Measurements from ENCODE around the gene SLC16A13.

Gene SLC16A13

GRCh38 chr17:7063518-7064094 lies 27.8 kb downstream of the SLC16A13 start:
- no peak overlapping the region for H3K27ac ChIP-seq
- TF ChIP-seq CTCF (conservative IDR thresholded peaks at IDR 0.05) = no peak

GRCh38 chr17:7064261-7064660 lies 28.4 kb downstream of the SLC16A13 start:
- H3K27ac ChIP-seq = no peak overlapping the region

GRCh38 chr17:7067198-7067597 lies 31.4 kb downstream of the SLC16A13 start:
- H3K27ac ChIP-seq = no peak overlapping the region
- no peak for TF ChIP-seq CTCF (conservative IDR thresholded peaks at IDR 0.05)

More at GRCh38 chr17:7064261-7064660, 28.4 kb downstream of the SLC16A13 start:
- TF ChIP-seq CTCF (conservative IDR thresholded peaks at IDR 0.05) = no peak

GRCh38 chr17:7068268-7068667 lies 32.5 kb downstream of the SLC16A13 start:
- no peak for TF ChIP-seq CTCF (conservative IDR thresholded peaks at IDR 0.05)
- no peak overlapping the region for H3K27ac ChIP-seq

GRCh38 chr17:7070712-7071111 lies 34.9 kb downstream of the SLC16A13 start:
- no peak overlapping the region for H3K27ac ChIP-seq
- TF ChIP-seq CTCF (conservative IDR thresholded peaks at IDR 0.05) = no peak

GRCh38 chr17:7072406-7072805 lies 36.6 kb downstream of the SLC16A13 start:
- no peak for TF ChIP-seq CTCF (conservative IDR thresholded peaks at IDR 0.05)
- H3K27ac ChIP-seq = no peak overlapping the region

GRCh38 chr17:7074931-7075330 lies 39.1 kb downstream of the SLC16A13 start:
- H3K27ac ChIP-seq = no peak overlapping the region
- no peak for TF ChIP-seq CTCF (conservative IDR thresholded peaks at IDR 0.05)

All from VCaP (cell line).